H9 (cell line): ENCODE results near the gene ACACA. TPM values are rescaled to one million over a fixed set of nuclear protein-coding genes. Genes with fewer than 3 reads are reported as not detected.

ENCODE experiments used
- DNase-seq: peaks from one replicate; pipeline ENCODE4 v3.0.0-alpha.2; 2017
- H2AFZ ChIP-seq: one replicate; pipeline ENCODE4 v1.6.1; 2013; ENCODE audit warnings: mild to moderate bottlenecking, low read length, control low read depth, moderate library complexity
- H2AK5ac ChIP-seq: 2 replicates; pipeline ENCODE4 v1.6.1; 2013; ENCODE audit warnings: low read length, control low read depth, mixed read lengths; ENCODE audit not compliant: insufficient read length
- H2BK120ac ChIP-seq: one replicate; pipeline ENCODE4 v1.6.1; 2013; ENCODE audit warnings: low read depth, mild to moderate bottlenecking, low read length, control low read depth, inconsistent platforms; ENCODE audit not compliant: poor library complexity, severe bottlenecking
- H2BK12ac ChIP-seq: 2 replicates; pipeline ENCODE4 v1.6.1; 2013; ENCODE audit warnings: low read length, control low read depth, mixed read lengths, low read depth; ENCODE audit not compliant: insufficient read length
- H2BK15ac ChIP-seq: 2 replicates; pipeline ENCODE4 v1.6.1; 2013; ENCODE audit warnings: low read depth, low read length, control low read depth
- H2BK20ac ChIP-seq: one replicate; pipeline ENCODE4 v1.6.1; 2013; ENCODE audit warnings: low read depth, mild to moderate bottlenecking, low read length, control low read depth, inconsistent platforms; ENCODE audit not compliant: poor library complexity, severe bottlenecking
- H2BK5ac ChIP-seq: 2 replicates; pipeline ENCODE4 v1.6.1; 2013; ENCODE audit warnings: low read length, control low read depth, mixed read lengths; ENCODE audit not compliant: insufficient read length
- H3K14ac ChIP-seq: 2 replicates; pipeline ENCODE4 v1.6.1; 2013; ENCODE audit warnings: low read length, control low read depth; ENCODE audit not compliant: insufficient read depth
- H3K18ac ChIP-seq: 2 replicates; pipeline ENCODE4 v1.6.1; 2013; ENCODE audit warnings: low read depth, mild to moderate bottlenecking, mixed read lengths, low read length, control low read depth; ENCODE audit not compliant: insufficient read length
- H3K23ac ChIP-seq: 2 replicates; pipeline ENCODE4 v1.6.1; 2013; ENCODE audit warnings: low read length, control low read depth, mixed read lengths, low read depth; ENCODE audit not compliant: insufficient read length
- H3K23me2 ChIP-seq: 2 replicates; pipeline ENCODE4 v1.6.1; 2013; ENCODE audit warnings: low read depth, mild to moderate bottlenecking, mixed read lengths, low read length, control low read depth; ENCODE audit not compliant: insufficient read length, poor library complexity, severe bottlenecking
- H3K27ac ChIP-seq: 2 replicates; pipeline ENCODE4 v1.5.1; 2013; ENCODE audit warnings: low read length, control low read depth, mixed read lengths, low read depth; ENCODE audit not compliant: insufficient read length
- H3K27me3 ChIP-seq: 2 replicates; pipeline ENCODE4 v1.6.1; 2013; ENCODE audit warnings: low read length, control low read depth, inconsistent platforms; ENCODE audit not compliant: insufficient read depth
- H3K4ac ChIP-seq: 2 replicates; pipeline ENCODE4 v1.6.1; 2013; ENCODE audit warnings: low read depth, mild to moderate bottlenecking, control low read depth, inconsistent platforms, low read length, moderate library complexity
- H3K4me1 ChIP-seq: 2 replicates; pipeline ENCODE4 v1.6.1; 2013; ENCODE audit warnings: low read length, control low read depth, inconsistent platforms; ENCODE audit not compliant: insufficient read depth
- H3K4me2 ChIP-seq: 2 replicates; pipeline ENCODE4 v1.6.1; 2013; ENCODE audit warnings: low read length, control low read depth, mixed read lengths; ENCODE audit not compliant: insufficient read length, insufficient read depth
- H3K56ac ChIP-seq: 2 replicates; pipeline ENCODE4 v1.6.1; 2013; ENCODE audit warnings: low read depth, mild to moderate bottlenecking, mixed read lengths, low read length, control low read depth; ENCODE audit not compliant: insufficient read length
- H3K79me1 ChIP-seq: 2 replicates; pipeline ENCODE4 v1.6.1; 2013; ENCODE audit warnings: low read depth, mild to moderate bottlenecking, moderate library complexity, low read length, control low read depth, inconsistent platforms; ENCODE audit not compliant: insufficient read depth, poor library complexity, severe bottlenecking
- H3K79me2 ChIP-seq: 2 replicates; pipeline ENCODE4 v1.6.1; 2013; ENCODE audit warnings: low read length, control low read depth, inconsistent platforms; ENCODE audit not compliant: insufficient read depth
- H3K9ac ChIP-seq: 2 replicates; pipeline ENCODE4 v1.6.1; 2013; ENCODE audit warnings: low read length, control low read depth, mixed read lengths; ENCODE audit not compliant: insufficient read length; ENCODE audit errors: extremely low read depth
- H3K9me3 ChIP-seq: one replicate; pipeline ENCODE4 v1.6.1; 2013; ENCODE audit warnings: low read depth, low read length, inconsistent platforms; ENCODE audit not compliant: control insufficient read depth
- H3T11ph ChIP-seq: one replicate; pipeline ENCODE4 v1.6.1; 2013; ENCODE audit warnings: mild to moderate bottlenecking, low read length, control low read depth, inconsistent platforms
- H4K20me1 ChIP-seq: one replicate; pipeline ENCODE4 v1.6.1; 2013; ENCODE audit not compliant: control insufficient read depth, insufficient read length, insufficient read depth
- H4K5ac ChIP-seq: 2 replicates; pipeline ENCODE4 v1.6.1; 2013; ENCODE audit warnings: low read depth, mild to moderate bottlenecking, mixed read lengths, low read length, control low read depth; ENCODE audit not compliant: insufficient read length
- H4K8ac ChIP-seq: replicated peaks from 2 replicates; pipeline ENCODE4 v1.6.1; 2013; ENCODE audit warnings: low read length, control low read depth, mixed read lengths, low read depth; ENCODE audit not compliant: insufficient read length
- H4K91ac ChIP-seq: 2 replicates; pipeline ENCODE4 v1.6.1; 2013; ENCODE audit warnings: low read depth, mild to moderate bottlenecking, moderate library complexity, mixed read lengths, low read length, control low read depth; ENCODE audit not compliant: insufficient read length
- H3K27ac Mint-ChIP-seq, 3 experiments: 2 replicates in 2 of 3; 3 replicates in 1 of 3; pipeline ENCODE4 v1.8.0; 2020 to 2021; ENCODE audit warnings: mixed read lengths in 3 of 3, mild to moderate bottlenecking in 1 of 3, moderate library complexity in 1 of 3
- H3K27me3 Mint-ChIP-seq: 2 replicates; pipeline ENCODE4 v1.8.0; 2021; ENCODE audit warnings: low read depth, mild to moderate bottlenecking, moderate library complexity, mixed read lengths
- H3K36me3 Mint-ChIP-seq, 3 experiments: 2 replicates in 2 of 3; 3 replicates in 1 of 3; pipeline ENCODE4 v1.8.0; 2020 to 2021; ENCODE audit warnings: low read depth in 3 of 3, mixed read lengths in 3 of 3; ENCODE audit not compliant: insufficient read depth in 1 of 3
- H3K4me1 Mint-ChIP-seq, 2 experiments: 2 replicates each; pipeline ENCODE4 v1.8.0; 2020; ENCODE audit warnings: mixed read lengths in 2 of 2
- H3K4me3 Mint-ChIP-seq, 2 experiments: 2 replicates in 1 of 2; 3 replicates in 1 of 2; pipeline ENCODE4 v1.8.0; 2020 to 2021; ENCODE audit warnings: mild to moderate bottlenecking in 2 of 2, mixed read lengths in 2 of 2, moderate library complexity in 1 of 2
- H3K9me3 Mint-ChIP-seq, 2 experiments: 2 replicates in 1 of 2; 3 replicates in 1 of 2; pipeline ENCODE4 v1.8.0; 2020; ENCODE audit warnings: mild to moderate bottlenecking in 2 of 2, mixed read lengths in 2 of 2, moderate library complexity in 1 of 2
- WGBS: extraction: QIAGEN DNeasy Blood & Tissue Kit; methylation state at CpG from one replicate; pipeline ENCODE4 v1.1.7; 2013; ENCODE audit warnings: missing lambda C conversion rate, low lambda C conversion rate, mixed read lengths; ENCODE audit not compliant: insufficient read length; ENCODE audit errors: extremely low coverage; 5-methylcytosine and 5-hydroxymethylcytosine counted together
- total RNA-seq: library from RNA; stranded (reverse); gene quantifications from 2 replicates; pipeline ENCODE4 v1.2.1, GENCODE V29; 2021
- TF ChIP-seq, protein P1 (sequence below): fragments of 200-600 bp; sonication (generic); conservative IDR thresholded peaks from 3 replicates; pipeline ENCODE4 v1.8.0; 2021; ENCODE audit warnings: antibody characterized with exemption, mild to moderate bottlenecking

The ACACA gene
- total RNA-seq, 1 experiment from 2014 or later = 135 TPM

DNA sequence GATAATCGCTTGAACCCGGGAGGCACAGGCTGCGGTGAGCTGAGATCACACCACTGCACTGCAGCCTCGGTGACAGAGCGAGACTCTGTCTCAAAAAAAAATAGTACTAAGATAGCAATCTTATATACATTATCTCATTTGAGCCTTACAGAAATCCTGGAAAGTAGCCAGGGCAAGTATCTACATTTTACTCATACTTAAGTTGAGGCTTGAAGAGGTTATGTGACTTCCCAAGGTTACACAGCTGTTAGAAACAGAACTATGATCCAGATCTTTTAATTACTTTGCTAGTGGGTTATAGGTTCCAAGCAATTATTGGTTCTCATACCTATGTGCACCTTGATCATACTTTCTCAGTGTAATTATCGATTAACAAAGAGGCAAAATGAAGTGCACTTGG, 15.5 kb downstream of the ACACA start:
- no peak overlapping the region for H3K23ac ChIP-seq
- H3K9ac ChIP-seq = no peak overlapping the region
- H4K8ac ChIP-seq = no peak overlapping the region
- TF ChIP-seq, protein P1, sequence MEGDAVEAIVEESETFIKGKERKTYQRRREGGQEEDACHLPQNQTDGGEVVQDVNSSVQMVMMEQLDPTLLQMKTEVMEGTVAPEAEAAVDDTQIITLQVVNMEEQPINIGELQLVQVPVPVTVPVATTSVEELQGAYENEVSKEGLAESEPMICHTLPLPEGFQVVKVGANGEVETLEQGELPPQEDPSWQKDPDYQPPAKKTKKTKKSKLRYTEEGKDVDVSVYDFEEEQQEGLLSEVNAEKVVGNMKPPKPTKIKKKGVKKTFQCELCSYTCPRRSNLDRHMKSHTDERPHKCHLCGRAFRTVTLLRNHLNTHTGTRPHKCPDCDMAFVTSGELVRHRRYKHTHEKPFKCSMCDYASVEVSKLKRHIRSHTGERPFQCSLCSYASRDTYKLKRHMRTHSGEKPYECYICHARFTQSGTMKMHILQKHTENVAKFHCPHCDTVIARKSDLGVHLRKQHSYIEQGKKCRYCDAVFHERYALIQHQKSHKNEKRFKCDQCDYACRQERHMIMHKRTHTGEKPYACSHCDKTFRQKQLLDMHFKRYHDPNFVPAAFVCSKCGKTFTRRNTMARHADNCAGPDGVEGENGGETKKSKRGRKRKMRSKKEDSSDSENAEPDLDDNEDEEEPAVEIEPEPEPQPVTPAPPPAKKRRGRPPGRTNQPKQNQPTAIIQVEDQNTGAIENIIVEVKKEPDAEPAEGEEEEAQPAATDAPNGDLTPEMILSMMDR = no peak
- H2BK120ac ChIP-seq = no peak overlapping the region
- Mint-ChIP-seq H3K4me3 (no peak overlapping the region), H3K4me1 (peaks cover 4 to 10% of the 10 kb centered on the region in 2 experiments), H3K27ac (no peak overlapping the region), H3K27me3 (no peaks in the 10 kb centered on the region), H3K9me3 (no peaks in the 10 kb centered on the region), H3K36me3 (no peaks in the 10 kb centered on the region)
- no peaks in the 10 kb centered on the region for H3K27me3 ChIP-seq
- no peak overlapping the region for H4K91ac ChIP-seq
- no peaks in the 10 kb centered on the region for H3K79me1 ChIP-seq
- H2AK5ac ChIP-seq = no peak overlapping the region
- no peaks in the 10 kb centered on the region for H3K9me3 ChIP-seq
- H2BK15ac ChIP-seq = no peak overlapping the region
- H4K20me1 ChIP-seq = no peaks in the 10 kb centered on the region
- no peak overlapping the region for H2AFZ ChIP-seq
- no peak overlapping the region for H3K56ac ChIP-seq
- H3T11ph ChIP-seq = no peak overlapping the region
- WGBS = no CpG with 5 or more reads among the region's 6 CpGs
- no peak overlapping the region for H3K4ac ChIP-seq
- H3K14ac ChIP-seq = no peak overlapping the region
- H3K27ac ChIP-seq = no peak overlapping the region
- no peak overlapping the region for H2BK12ac ChIP-seq
- H4K5ac ChIP-seq = no peak overlapping the region
- no peak overlapping the region for H2BK5ac ChIP-seq
- no peaks in the 10 kb centered on the region for H3K4me1 ChIP-seq
- H3K79me2 ChIP-seq = no peaks in the 10 kb centered on the region
- H3K4me2 ChIP-seq = no peak overlapping the region
- no peak overlapping the region for H2BK20ac ChIP-seq
- H3K18ac ChIP-seq = no peak overlapping the region
- no peak for DNase-seq
- H3K23me2 ChIP-seq = no peaks in the 10 kb centered on the region
